ENCODE results near the gene UBL4A.
"Not testable (repeated sequence)": the region's sequence is repeated elsewhere in the genome, so short reads cannot be mapped to it uniquely, and the experiment has no call there.

Gene UBL4A

DNA sequence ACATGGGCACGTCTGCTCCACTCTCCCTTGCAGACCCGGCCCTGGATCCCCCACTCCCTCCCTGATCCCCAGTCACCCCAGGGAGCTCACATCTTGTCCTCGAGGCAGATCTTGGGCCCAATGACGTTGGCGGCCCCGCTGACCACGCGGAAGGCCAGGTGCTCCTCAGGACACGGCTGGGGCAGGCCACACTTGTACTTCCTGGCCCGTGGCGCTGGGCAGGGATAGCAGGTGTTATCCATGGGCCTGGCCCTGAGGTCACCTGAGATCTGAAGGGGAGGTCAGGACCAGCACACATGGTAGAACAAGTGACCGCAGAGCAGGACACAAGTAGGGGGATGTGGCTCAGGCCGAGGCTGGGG is 21.9 kb upstream of the UBL4A start:
- no peak for DNase-seq (ENCODE audit: low read depth in 2 of 2)

DNA sequence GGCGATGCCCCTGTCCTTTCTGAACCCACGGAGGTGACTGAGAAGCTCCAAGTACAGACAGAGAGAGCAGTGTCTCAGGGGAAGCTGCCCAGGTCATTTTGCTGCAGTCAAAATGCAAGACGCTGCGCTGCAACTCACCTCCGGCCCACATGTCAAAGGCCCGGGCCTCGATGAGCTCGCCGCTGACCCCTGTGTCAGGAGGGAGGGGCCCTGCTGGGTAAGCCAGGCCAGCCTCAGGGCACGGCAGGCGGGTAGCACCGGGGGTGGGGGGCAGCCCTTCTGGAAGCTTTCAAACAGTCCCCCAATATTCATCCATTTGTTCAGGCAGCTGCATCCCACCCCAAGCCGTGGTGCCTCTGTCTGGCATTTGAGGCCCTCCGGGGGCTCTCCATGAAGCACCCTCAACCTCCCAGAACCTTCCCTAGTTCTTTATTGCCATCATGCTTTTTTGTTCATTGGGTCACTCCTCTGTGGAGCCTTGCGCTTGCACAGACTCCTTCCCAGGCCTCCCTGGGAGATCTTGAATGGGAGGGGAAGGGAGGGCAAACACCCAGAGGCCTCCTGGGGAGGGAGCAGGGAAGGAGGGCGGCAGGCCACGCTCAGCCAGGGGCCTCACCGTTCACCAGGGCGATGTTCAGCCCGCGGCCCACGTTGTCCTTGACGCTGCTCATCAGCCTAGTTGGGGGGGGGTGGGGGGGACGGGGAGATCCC is 21.4 kb upstream of the UBL4A start:
- no peak for DNase-seq (ENCODE audit: low read depth in 2 of 2)

DNA sequence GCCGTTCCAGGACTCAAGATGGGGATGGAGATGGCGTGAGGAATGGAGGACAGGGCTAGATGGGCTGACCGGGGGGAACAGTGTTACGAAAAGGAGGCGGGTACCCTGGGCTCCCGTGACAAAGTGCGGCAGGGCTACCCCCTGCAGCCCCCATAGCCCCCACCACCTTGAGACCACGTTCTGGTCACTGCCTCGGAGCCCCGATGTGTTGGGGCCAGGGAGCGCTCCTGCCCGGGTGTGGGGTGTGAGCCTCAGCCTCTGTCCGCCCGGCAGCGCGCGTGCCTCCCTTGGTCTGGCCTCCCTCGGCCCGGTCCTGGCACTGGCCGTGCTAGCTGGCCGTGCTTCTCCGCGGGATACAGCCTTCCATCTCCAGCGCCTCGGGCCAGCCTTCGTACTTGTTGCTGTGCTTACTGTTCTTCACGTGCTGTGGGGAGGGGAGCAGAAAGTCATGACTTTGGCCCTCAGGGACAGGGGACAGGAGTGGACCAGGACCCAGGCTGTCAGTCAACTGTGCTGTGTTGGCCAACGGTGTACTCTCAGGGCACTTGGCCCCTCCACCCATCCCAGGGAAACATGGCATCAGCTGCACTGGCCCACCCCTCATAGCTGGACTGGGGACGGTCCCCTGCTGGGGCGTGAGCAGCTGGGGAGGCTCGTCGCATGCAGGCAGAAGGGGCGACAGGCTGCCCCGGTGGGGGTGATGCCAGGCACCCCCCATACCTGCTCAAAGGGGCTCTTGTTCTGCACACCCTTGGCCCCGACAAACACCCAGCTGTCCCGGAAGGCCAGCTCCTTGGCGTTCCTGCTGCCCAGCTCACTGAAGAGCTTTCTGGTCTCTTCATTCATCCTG is 20.3 kb upstream of the UBL4A start:
- DNase-seq (ENCODE audit: low read depth in 2 of 2): no peak

GRCh38 chrX:154505734-154506133 is 19.3 kb upstream of the UBL4A start:
- no peak for DNase-seq (ENCODE audit: low read depth in 2 of 2)

- DNase-seq (ENCODE audit: low read depth in 2 of 2): no peak
Measured at GRCh38 chrX:154502989-154503388, 16.6 kb upstream of the UBL4A start.

DNA sequence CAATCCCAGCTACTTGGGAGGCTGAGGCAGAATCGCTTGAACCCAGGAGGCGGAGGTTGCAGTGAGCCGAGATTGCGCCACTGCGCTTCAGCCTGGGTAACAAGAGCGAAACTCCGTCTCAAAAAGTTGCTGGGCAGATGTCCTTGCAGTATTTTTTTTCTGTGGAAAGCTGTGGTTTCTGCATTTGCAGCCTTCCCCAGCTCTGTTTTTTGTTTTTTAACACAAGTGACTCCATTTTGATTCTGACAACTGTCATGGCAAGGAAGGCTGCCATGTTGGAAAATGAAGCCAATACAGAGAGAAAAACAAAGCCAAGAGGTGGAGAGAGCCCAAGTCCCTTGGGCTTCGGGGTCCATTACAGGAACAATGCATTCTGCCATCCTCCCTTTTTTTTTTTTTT is 15.7 kb upstream of the UBL4A start:
- no peak for DNase-seq (ENCODE audit: low read depth in 2 of 2)

DNA sequence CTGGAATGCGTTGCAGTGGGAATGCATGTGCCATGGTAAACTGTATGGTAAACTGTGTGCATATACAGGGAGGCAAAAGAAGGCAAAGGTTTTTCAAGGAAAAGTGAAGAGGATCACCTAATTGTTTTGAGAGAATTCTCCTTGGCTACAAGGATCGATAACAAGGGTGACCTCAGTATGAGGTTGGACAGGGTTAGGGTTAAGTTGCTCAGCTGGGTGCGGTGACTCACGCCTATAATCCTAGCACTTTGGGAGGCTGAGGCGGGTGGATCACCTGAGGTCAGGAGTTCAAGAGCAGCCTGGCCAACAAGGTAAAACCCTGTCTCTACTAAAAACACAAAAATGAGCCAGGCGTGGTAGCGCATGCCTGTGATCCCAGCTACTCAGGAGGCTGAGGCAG is 15.0 kb upstream of the UBL4A start:
- not testable (repeated sequence) for DNase-seq (ENCODE audit: low read depth in 2 of 2)

- DNase-seq (ENCODE audit: low read depth in 2 of 2): not testable (repeated sequence)
Measured at GRCh38 chrX:154496591-154497137, 10.2 kb upstream of the UBL4A start.

- DNase-seq (ENCODE audit: low read depth in 2 of 2): no peak
Measured at GRCh38 chrX:154495472-154495922, 9.1 kb upstream of the UBL4A start.

GRCh38 chrX:154494715-154495114 is 8.3 kb upstream of the UBL4A start:
- DNase-seq (ENCODE audit: low read depth in 2 of 2): no peak

DNA sequence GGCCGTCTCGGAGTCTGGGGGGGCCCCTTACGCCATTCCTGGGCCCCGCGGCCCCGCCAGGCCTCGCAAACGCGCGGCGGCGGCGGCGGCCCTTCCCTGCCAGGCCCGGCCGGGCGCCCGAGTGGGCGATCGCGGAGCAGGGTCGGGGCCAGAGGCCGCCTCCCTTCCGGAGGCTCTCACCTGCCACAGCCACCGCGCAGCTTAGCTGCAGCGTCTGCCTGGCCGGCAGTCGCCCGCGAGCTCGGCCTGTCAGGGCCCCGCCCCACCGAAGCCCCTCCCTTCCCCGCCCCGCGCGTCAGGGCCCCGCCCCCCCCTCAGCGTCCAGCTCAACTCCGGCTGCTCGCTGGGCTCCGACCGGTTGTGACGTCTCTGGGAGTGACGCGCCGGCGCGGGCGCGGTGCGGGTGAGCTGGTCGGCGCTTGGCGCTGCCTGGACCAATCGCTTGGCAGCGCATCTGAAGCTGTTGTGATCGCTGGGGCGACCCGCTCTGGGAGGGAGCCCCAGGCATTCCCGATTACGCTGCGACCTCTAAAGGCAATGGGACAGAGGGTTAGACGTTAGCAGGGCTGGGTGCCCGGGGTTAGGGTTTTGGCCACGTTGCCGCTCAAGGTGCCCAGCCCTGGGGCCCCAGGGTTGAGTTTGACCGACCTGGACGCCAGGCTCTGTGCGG is 4.1 kb upstream of the UBL4A start, which contains the start of gene SLC10A3:
SLC10A3 (minus strand) TSS at position 216 of the 670 bp plus-strand sequence. CDS start 1,689 bp downstream, outside the sequence.
- DNase-seq (ENCODE audit: low read depth in 2 of 2): peak; percentile 75 to 76

DNA sequence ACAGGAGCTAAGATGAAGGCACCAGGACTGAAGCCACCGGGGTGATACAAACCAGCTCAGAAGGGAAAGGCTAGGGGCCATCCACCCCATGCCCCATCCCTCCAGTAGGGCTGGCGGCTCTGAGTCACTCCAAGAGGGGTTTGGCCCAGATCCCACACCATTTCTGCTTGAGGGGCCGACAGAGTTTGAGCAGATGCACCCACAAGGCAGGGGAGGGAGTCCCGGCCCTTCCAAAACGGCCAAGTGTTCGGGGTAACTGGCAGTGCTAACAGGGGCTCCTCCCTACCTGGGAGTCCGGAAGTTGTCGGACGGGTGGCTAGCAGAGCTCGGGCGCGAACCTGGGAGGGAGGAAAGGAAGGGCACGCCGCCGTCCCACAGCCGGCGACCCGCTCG is 3.6 kb upstream of the UBL4A start:
- no peak for DNase-seq (ENCODE audit: low read depth in 2 of 2)

DNA sequence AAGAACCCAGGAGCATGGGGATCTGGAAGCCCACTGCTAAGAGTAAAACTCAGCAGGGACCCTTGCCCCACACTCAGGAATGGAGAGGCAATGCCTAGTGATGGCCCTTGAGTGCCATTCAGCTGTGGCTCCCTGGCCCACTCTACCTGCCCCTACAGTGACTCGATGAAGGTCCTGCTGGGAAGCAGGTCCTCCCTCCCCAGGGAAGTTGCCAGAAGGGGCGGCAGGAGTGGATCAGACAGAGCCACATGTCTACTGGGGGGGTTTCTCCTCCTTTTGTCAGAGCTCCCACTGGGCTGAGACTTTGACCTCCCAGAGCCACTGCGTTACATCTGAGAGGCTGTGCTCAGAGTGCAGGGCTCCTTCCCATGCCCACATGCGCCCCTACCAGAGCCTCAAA is 2.8 kb upstream of the UBL4A start:
- no peak for DNase-seq (ENCODE audit: low read depth in 2 of 2)

- DNase-seq (ENCODE audit: low read depth in 2 of 2): no peak
Measured at GRCh38 chrX:154488336-154489075, 2.1 kb upstream of the UBL4A start.

DNA sequence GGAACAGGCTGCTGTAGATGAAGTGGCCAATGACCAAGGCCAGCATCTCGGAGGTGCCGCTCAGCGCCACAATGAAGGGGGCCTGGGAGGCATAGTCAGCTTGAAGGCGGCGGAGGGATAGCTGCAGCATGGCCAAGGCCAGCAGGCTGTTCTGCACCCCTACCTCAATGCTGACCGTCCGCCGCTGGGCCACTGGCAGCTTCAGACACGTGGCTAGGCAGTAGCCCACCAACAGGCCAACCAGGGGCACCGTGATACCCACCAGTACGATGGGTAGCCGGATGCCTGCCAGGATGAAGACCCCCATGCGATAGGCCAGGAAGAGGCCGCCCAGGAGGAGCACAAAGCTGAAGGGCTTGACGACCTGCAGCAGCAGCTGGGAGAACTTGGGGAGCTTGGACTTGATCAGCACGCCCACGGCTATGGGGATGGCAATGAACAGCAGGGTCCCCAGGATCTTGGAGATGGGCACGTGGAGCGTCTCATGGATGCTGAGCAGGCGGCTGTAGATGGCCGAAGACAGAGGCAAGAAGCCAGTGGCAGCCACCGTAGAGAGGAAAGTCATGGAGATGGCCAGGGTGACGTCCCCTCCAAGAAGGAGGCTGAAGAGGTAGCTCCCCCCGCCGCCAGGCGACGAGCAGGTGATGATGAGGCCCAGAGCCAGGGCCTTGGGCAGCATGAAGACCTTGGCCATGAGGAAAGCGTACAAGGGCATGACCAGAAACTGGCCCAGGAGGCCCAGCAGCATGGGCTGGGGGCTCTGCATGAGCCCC is 1.3 kb upstream of the UBL4A start:
- no peak for DNase-seq (ENCODE audit: low read depth in 2 of 2)

- no peak for DNase-seq (ENCODE audit: low read depth in 2 of 2)
Measured at GRCh38 chrX:154486052-154486395, 391 bp downstream of the UBL4A start.

- no peak for DNase-seq (ENCODE audit: low read depth in 2 of 2)
Measured at GRCh38 chrX:154485150-154486051, 1.0 kb downstream of the UBL4A start.

- no peak for DNase-seq (ENCODE audit: low read depth in 2 of 2)
Measured at GRCh38 chrX:154484255-154485149, 1.9 kb downstream of the UBL4A start.

DNA sequence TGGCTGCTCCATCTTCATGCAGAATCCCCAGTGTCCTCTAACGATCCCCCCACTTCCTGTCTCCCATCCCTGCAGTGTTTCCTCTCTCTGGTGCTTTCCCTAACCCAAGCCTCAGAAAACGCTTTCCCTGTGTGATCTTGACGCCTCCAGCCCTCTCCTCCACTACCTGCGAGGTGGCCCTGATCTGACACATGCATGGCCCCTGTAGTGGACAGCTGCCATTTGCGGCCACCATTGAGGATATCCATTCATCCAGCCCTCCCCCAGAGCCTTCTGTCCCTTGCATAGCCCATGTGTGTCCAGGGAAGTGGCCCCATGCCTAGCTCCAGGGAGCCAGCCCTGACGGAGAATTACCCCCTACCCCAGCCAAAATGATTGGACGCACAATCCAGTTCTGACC is 3.1 kb downstream of the UBL4A start:
- DNase-seq (ENCODE audit: low read depth in 2 of 2): no peak
